Measurements from ENCODE around the gene ABCF2. TPM values are rescaled to one million over a fixed set of nuclear protein-coding genes. Genes with fewer than 3 reads are reported as not detected.

ABCF2 gene
- total and polyA plus RNA-seq, 10 donors: 9.2 to 30.0 (median 27.0) TPM

DNA sequence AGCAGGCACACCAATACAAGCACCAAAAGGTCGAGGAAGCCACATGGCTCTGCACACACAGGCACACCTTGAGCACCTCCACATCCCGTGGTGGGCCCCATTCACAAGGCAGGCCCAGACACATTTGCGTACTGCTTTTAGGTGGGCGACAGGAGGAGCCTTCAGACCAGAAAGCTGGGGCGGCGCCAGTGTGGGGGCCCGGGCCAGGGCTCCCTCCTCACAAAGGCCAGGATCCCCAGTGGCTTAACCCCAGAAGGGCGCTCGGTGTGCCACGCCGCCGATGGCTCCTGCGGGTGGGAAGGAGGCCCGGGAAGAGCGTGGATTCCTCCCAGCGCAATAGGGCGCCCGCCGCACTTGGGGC lies 24.3 kb upstream of the ABCF2 start:
- H3K4me1 ChIP-seq: peaks cover 16 to 67% (median 54%) of the 10 kb centered on the region in 6 donors
- WGBS, 5 donors: 8 to 12% (median 10%) methylated on average over 7 to 19 of the region's 19 CpGs

DNA sequence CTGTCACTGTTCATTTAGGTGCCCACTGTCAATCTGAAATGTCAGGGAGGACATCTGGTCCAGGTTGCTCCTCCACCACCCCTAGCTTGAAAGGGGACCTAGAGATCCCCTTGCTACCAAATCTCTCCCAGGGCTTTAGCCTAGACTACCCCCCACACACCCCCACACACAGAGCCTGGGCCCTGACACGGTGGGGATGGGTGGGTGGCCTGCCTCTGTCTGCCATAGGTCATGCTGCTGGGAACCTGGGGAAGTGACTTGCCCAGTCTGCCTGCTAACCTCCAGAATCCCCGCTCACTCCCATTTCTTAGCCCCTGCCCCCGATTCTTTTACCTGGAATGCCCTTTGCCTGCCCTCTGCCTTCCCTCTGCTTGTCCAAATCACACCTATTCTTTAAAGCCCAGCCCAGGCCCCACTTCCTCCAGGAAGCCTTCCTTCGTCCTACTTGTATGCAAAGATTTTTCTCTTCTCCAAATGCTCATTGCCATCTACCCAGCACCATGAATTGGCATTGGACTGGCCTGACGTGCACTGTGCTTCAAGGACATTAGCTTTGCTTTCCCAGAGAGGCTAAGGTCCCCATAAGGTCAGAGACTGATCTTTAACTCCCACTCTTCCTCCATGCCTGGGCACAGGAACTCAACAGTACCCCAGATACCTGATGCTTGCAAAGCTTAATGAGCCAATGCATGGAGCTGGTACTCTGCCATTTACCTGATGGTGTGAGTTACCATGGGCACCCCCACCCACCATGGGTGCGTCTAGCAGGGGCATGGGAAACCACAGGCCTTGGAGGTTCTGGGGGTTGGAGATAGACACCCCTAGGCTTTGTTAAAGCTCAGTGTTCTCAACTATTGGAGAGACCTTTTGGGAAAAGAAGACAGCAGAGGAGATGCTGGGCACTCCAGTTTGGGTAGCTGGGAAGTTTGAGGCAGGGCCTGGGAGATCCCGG lies 23.5 kb upstream of the ABCF2 start:
- H3K4me3 ChIP-seq: peak overlapping the region in 2 of 8 donors; percentile 45 to 74
- peak overlapping the region in 6 of 8 donors; percentile 77 to 84 (median 79) for H3K27ac ChIP-seq
- 58 to 74% (median 64%) methylated on average over 6 to 7 of the region's 7 CpGs for WGBS, 5 donors
- no peaks in the 10 kb centered on the region for H3K36me3 ChIP-seq
- TF ChIP-seq, protein P1, sequence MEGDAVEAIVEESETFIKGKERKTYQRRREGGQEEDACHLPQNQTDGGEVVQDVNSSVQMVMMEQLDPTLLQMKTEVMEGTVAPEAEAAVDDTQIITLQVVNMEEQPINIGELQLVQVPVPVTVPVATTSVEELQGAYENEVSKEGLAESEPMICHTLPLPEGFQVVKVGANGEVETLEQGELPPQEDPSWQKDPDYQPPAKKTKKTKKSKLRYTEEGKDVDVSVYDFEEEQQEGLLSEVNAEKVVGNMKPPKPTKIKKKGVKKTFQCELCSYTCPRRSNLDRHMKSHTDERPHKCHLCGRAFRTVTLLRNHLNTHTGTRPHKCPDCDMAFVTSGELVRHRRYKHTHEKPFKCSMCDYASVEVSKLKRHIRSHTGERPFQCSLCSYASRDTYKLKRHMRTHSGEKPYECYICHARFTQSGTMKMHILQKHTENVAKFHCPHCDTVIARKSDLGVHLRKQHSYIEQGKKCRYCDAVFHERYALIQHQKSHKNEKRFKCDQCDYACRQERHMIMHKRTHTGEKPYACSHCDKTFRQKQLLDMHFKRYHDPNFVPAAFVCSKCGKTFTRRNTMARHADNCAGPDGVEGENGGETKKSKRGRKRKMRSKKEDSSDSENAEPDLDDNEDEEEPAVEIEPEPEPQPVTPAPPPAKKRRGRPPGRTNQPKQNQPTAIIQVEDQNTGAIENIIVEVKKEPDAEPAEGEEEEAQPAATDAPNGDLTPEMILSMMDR (IDR thresholded peaks at IDR 0.05 in 8 of 11, conservative IDR thresholded peaks at IDR 0.05 in 3 of 11): no peak
- TF ChIP-seq POLR2A (IDR thresholded peaks at IDR 0.05) (no peak), POLR2AphosphoS5 (IDR thresholded peaks at IDR 0.05) (no peak)
- peaks cover 0 to 98% (median 4%) of the 10 kb centered on the region in 7 donors for H3K27me3 ChIP-seq (replicated peaks in 1 of 7)
- no peak for DNase-seq
- H3K9me3 ChIP-seq: no peaks in the 10 kb centered on the region
- intact Hi-C loops (cut with DNase I; ENCODE audit: low total_unique reads): no loop called here
- H3K4me1 ChIP-seq: peaks cover 20 to 76% (median 59%) of the 10 kb centered on the region in 6 donors

More for the DNA sequence above, 24.3 kb upstream of the ABCF2 start:
- TF ChIP-seq POLR2A (IDR thresholded peaks at IDR 0.05) (no peak), POLR2AphosphoS5 (IDR thresholded peaks at IDR 0.05) (no peak)
- TF ChIP-seq, protein P1 (IDR thresholded peaks at IDR 0.05 in 8 of 11, conservative IDR thresholded peaks at IDR 0.05 in 3 of 11): no peak
- Histone ChIP-seq H3K36me3 (no peaks in the 10 kb centered on the region), H3K27me3 (replicated peaks in 1 of 7) (peaks cover 0 to 90% (median 4%) of the 10 kb centered on the region in 7 donors), H3K9me3 (no peaks in the 10 kb centered on the region), H3K4me3 (peak overlapping the region in 7 of 8 donors; percentile 7 to 74 (median 45)), H3K27ac (peak overlapping the region in 7 of 8 donors; percentile 46 to 84 (median 73))
- DNase-seq: no peak
- intact Hi-C loops (cut with DNase I; ENCODE audit: low total_unique reads): no loop called here

DNA sequence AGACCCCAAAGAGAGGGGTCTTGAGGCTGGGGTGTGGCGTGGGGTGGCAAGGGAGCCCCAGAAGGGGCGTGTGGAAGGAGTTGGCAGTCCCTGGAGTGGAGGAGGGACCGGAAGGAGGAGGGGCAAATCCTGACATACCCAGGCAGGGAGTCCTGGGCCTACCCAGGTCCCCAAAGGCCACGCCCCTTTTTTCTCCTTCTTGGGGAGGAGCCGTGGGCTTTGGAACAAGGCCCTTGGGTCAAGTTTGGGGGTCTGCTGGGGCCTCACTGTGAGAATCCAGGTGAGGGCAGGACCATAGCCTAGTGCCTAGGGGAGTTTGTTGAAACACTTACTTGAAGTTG lies 22.7 kb upstream of the ABCF2 start:
- Histone ChIP-seq H3K4me1 (peaks cover 26 to 83% (median 67%) of the 10 kb centered on the region in 6 donors), H3K9me3 (no peaks in the 10 kb centered on the region), H3K27me3 (replicated peaks in 1 of 7) (peaks cover 0 to 99% (median 9%) of the 10 kb centered on the region in 7 donors), H3K27ac (peak overlapping the region in 7 of 8 donors; percentile 77 to 84 (median 79)), H3K36me3 (no peaks in the 10 kb centered on the region), H3K4me3 (peak overlapping the region in 4 of 8 donors; percentile 50 to 76 (median 52))
- 19 to 39% (median 32%) methylated on average over 4 to 5 of the region's 5 CpGs for WGBS, 5 donors
- TF ChIP-seq POLR2AphosphoS5 (IDR thresholded peaks at IDR 0.05) (no peak), POLR2A (IDR thresholded peaks at IDR 0.05) (no peak)
- TF ChIP-seq, protein P1 (IDR thresholded peaks at IDR 0.05 in 8 of 11, conservative IDR thresholded peaks at IDR 0.05 in 3 of 11): no peak
- intact Hi-C loops (cut with DNase I; ENCODE audit: low total_unique reads): loop anchor here (10.0 kb wide), 1 partner anchor 55 kb away; no protein-coding TSS in a partner anchor
- no peak for DNase-seq

All from spleen (tissue), 11 donors.